ENCODE results near the gene RAB40B.

Gene RAB40B

GRCh38 chr17:82687375-82687861, 11.1 kb downstream of the RAB40B start:
- no peak for DNase-seq (ENCODE audit: low read depth)
- H3K4me3 ChIP-seq (ENCODE audit: low read length): no peak overlapping the region
- TF ChIP-seq CTCF (conservative IDR thresholded peaks at IDR 0.05; ENCODE audit: low read depth, low read length): no peak

GRCh38 chr17:82686366-82687324, 11.9 kb downstream of the RAB40B start:
- no peak for TF ChIP-seq CTCF (conservative IDR thresholded peaks at IDR 0.05; ENCODE audit: low read depth, low read length)
- no peak for DNase-seq (ENCODE audit: low read depth)
- no peak overlapping the region for H3K4me3 ChIP-seq (ENCODE audit: low read length)

- no peak for TF ChIP-seq CTCF (conservative IDR thresholded peaks at IDR 0.05; ENCODE audit: low read depth, low read length)
- DNase-seq (ENCODE audit: low read depth): no peak
- no peak overlapping the region for H3K4me3 ChIP-seq (ENCODE audit: low read length)
These were observed 13.2 kb downstream of the RAB40B start for GRCh38 chr17:82685291-82685690.

GRCh38 chr17:82684228-82684841, 14.2 kb downstream of the RAB40B start:
- H3K4me3 ChIP-seq (ENCODE audit: low read length): no peak overlapping the region
- no peak for TF ChIP-seq CTCF (conservative IDR thresholded peaks at IDR 0.05; ENCODE audit: low read depth, low read length)
- DNase-seq (ENCODE audit: low read depth): no peak

GRCh38 chr17:82683534-82683933, 15.0 kb downstream of the RAB40B start:
- DNase-seq (ENCODE audit: low read depth): no peak
- H3K4me3 ChIP-seq (ENCODE audit: low read length): no peak overlapping the region
- TF ChIP-seq CTCF (conservative IDR thresholded peaks at IDR 0.05; ENCODE audit: low read depth, low read length): no peak

- no peak overlapping the region for H3K4me3 ChIP-seq (ENCODE audit: low read length)
- no peak for TF ChIP-seq CTCF (conservative IDR thresholded peaks at IDR 0.05; ENCODE audit: low read depth, low read length)
- DNase-seq (ENCODE audit: low read depth): no peak
These were observed 17.0 kb downstream of the RAB40B start for GRCh38 chr17:82681547-82681946.
